G401 (cell line): ENCODE results near the gene CRYBA2. TPM values are rescaled to one million over a fixed set of nuclear protein-coding genes. Genes with fewer than 3 reads are reported as not detected.
A peak's percentile ranks its signal among the peaks of the same experiment; 100 is the strongest.

ENCODE experiments used
- DNase-seq: peaks from one replicate; pipeline ENCODE4 v3.0.0-alpha.2; 2015; ENCODE audit warnings: low spot score
- in situ Hi-C: cut with HindIII; loops from 2 replicates; pipeline ENCODE4 v1.10.0; 2016; ENCODE audit warnings: low sequenced_read_pairs, mixed read lengths
- total RNA-seq: library from RNA; depleted of rRNA; stranded (reverse); fragments of >200 nt; shearing (Covaris generic); gene quantifications from 2 replicates; pipeline ENCODE4 v1.2.3, GENCODE V29; 2014

The CRYBA2 gene
- total RNA-seq, 1 experiment from 2014 or later = not detected

GRCh38 chr2:218985325-218986091 lies 7.7 kb downstream of the CRYBA2 start:
- no peak for DNase-seq
- in situ Hi-C loops = no loop called here

- no peak for DNase-seq
- in situ Hi-C loops = no loop called here
Observed at GRCh38 chr2:218985021-218985324, 8.2 kb downstream of the CRYBA2 start, which contains the start of gene FEV. FEV (minus strand) TSS chr2:218985184; CDS start chr2:218985075, 109 bp downstream.

GRCh38 chr2:218984239-218985020 lies 8.8 kb downstream of the CRYBA2 start:
- DNase-seq = peak; percentile 11
- in situ Hi-C loops = no loop called here

- in situ Hi-C loops = no loop called here
- DNase-seq = no peak
Observed at GRCh38 chr2:218983934-218984238, 9.3 kb downstream of the CRYBA2 start.

GRCh38 chr2:218983263-218983933 lies 9.8 kb downstream of the CRYBA2 start:
- in situ Hi-C loops = no loop called here
- no peak for DNase-seq

- in situ Hi-C loops = no loop called here
- DNase-seq = no peak
Observed at GRCh38 chr2:218982586-218983262, 10.5 kb downstream of the CRYBA2 start.

- in situ Hi-C loops = no loop called here
- DNase-seq = no peak
Observed at GRCh38 chr2:218981881-218982585, 11.2 kb downstream of the CRYBA2 start.

- no peak for DNase-seq
- in situ Hi-C loops = no loop called here
Observed at GRCh38 chr2:218981390-218981880, 11.8 kb downstream of the CRYBA2 start.

- DNase-seq = no peak
- in situ Hi-C loops = no loop called here
Observed at GRCh38 chr2:218980735-218981389, 12.4 kb downstream of the CRYBA2 start.

GRCh38 chr2:218979846-218980734 lies 13.1 kb downstream of the CRYBA2 start:
- peak; percentile 82 for DNase-seq
- in situ Hi-C loops = no loop called here

GRCh38 chr2:218975060-218975777 lies 18.0 kb downstream of the CRYBA2 start:
- no peak for DNase-seq
- in situ Hi-C loops = no loop called here

- DNase-seq = no peak
- in situ Hi-C loops = no loop called here
Observed at GRCh38 chr2:218970894-218971293, 22.3 kb downstream of the CRYBA2 start.

- peak; percentile 5 for DNase-seq
- in situ Hi-C loops = no loop called here
Observed at GRCh38 chr2:218964041-218964771, 29.0 kb downstream of the CRYBA2 start.

- in situ Hi-C loops = no loop called here
- DNase-seq = no peak
Observed at GRCh38 chr2:218963601-218964000, 29.6 kb downstream of the CRYBA2 start.

GRCh38 chr2:218962859-218963492 lies 30.2 kb downstream of the CRYBA2 start:
- peak; percentile 97 for DNase-seq
- in situ Hi-C loops = no loop called here
